Measurements from ENCODE around the gene NAE1.
A peak's percentile ranks its signal among the peaks of the same experiment; 100 is the strongest.

NAE1 gene

DNA sequence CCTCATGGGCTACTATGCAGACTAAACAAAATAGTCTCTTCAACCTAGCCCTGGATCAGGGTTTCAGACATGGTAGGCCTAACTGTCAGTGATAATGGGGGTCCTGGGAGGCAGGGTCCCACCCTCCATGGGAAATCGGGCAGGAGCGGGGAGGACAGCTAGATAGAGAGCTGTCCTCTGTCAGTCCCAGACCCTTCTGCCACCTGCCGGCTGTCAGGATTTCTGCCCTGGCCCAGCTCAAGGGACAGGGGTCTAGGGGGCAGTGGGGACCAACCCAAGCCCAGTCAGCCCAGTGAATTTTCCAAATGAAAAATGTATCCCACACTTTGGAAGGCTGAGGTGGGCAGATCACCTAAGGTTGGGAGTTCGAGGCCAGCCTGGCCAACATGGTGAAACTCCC, 18.8 kb upstream of the NAE1 start:
- DNase-seq: no peak

DNA sequence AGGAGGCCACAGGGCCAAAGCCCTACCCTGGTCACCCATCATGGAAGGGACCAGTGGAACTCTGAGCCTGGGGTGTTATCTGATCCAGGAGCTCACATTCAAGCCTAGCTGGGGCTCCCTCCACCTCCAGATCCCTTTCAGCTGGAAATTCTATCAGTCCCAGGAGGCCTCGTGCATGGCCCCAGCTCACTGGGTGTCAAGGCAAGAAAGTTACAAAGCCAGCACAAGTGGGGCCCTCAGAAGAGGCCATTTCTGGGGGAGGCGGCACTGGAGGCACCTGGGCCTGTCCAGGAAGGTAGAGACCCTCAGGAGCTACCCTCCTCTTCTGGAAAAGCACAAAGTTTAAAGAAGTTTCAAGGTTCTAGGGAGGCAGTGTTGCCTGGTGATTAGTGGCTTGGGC, 18.2 kb upstream of the NAE1 start:
- DNase-seq: no peak

DNA sequence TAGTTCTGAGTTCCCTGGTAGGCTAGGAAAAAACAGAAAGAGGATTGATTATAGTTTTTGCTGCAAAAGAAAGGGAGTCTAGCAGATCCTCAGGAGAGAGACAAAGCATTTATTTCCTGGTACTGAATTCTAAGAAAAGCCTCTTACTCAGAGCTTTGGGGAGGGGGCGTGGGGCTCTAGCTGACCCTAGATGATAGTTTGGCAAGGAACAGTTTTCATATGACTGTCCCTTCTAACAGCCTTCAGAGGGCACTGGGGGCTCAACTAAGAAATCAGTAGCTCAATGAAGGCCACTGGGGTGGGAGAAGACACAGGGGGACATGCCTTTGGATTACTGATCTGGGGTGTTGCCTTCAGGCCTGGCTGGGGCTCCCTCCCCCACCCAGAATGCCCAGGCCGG, 17.4 kb upstream of the NAE1 start:
- DNase-seq: no peak

DNA sequence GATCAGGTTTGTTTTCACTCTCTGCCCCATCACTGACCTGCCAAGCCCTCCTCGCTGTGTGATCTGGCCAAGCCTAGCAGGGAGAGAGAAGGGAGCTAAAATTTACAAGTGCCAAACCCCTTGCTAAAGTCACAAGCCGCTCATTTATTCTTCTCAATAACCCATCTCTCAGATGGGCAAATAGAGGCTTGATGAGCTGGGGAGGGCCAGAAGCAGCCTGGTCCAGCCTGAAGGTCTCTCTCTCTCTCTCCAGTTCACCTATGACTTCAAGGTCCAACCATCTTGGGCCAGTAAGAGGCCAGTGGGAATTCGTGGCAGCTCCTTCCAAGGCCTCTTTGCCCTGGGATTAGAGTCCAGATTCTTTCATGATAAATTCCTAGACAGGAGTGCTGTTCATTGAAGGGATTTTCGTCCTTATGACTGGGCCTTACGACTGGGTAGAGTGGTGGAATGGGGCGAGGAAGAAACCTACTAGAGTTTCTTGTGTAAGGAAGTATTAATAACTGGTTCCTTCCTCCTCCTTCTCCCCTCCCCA, 16.8 kb upstream of the NAE1 start:
- DNase-seq: no peak

DNA sequence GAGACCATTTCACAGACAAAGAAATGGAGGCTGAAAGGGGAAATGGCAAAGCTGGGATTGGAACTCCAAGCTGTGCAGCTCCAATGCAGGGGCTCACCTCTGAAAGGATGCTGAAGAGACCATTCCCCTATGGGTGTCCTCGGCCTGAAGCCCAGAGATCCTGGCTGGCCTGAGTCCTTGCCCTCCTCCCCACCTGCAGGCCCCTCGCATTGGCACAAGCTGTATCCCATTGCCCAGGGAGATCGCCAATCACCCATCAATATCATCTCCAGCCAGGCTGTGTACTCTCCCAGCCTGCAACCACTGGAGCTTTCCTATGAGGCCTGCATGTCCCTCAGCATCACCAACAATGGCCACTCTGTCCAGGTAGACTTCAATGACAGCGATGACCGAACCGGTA, 16.1 kb upstream of the NAE1 start:
- DNase-seq: no peak

GRCh38 chr16:66846266-66846665, 15.5 kb upstream of the NAE1 start:
- DNase-seq: no peak

GRCh38 chr16:66845791-66846221, 15.0 kb upstream of the NAE1 start:
- DNase-seq: peak; percentile 19

DNA sequence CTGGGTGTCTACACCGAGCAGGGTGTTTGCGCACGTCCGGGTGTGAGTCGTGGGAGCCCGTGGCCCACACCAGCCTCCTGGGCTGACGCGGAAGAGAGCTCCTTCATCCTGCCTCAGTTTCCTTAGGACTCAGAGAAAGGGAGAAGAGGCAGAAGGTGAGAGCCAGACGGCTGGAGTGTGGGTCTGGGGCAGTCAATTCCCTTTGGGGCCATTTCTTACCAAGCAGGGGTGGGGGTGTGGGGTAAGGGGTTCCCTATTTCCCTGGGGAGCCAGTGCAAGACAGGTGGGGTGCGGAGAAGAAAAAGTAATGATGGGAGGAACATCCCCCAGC, 14.3 kb upstream of the NAE1 start:
- DNase-seq: no peak

- DNase-seq: no peak
Observed at GRCh38 chr16:66844342-66845079, 13.7 kb upstream of the NAE1 start, which contains the start of gene CA7. Gene CA7, plus strand, starts transcription at chr16:66844414. Its CDS starts 74 bp downstream, at chr16:66844488.

- no peak for DNase-seq
Observed at GRCh38 chr16:66844009-66844341, 13.2 kb upstream of the NAE1 start.

GRCh38 chr16:66843191-66843590, 12.4 kb upstream of the NAE1 start:
- DNase-seq: no peak

DNA sequence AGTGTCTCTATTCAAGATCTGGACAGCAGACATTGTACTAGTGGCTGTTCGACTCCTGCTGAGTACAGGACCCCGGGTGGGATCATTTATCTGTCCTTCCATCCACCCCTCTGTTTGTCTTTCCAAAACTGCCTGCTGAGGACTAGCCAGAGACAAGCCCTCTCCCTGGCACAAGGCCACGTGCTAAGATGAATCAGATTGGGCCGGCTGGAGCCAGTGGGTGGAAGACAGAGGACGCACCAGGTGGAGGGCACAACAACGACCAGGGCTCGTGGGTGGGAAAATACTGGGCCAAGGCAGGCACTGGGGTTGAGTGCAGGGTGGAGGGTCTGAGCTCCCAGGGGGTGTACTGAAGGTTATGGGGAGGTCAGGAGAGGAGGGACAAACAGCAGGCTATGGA, 12.0 kb upstream of the NAE1 start:
- no peak for DNase-seq

GRCh38 chr16:66841366-66841765, 10.6 kb upstream of the NAE1 start:
- no peak for DNase-seq

- DNase-seq: no peak
Observed at GRCh38 chr16:66840883-66841282, 10.1 kb upstream of the NAE1 start.

DNA sequence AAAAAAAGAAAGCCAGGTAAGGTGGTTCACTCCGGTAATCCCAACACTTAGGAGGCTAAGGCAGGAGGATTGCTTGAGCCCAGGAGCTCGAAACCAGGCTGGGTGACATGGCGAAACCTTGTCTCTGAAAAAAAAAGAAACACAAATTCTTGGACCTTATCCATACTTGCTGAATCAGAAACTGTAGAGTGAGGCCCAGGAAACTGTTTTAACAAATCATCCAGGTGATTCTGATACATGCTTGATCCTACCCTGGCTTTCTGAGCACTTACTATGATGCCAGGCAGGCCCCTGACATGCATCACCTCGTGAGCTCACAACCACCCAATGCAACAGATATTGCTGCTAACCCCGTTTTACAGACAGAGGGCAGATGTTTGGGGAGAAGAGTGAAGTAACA, 4.0 kb upstream of the NAE1 start:
- DNase-seq: no peak

GRCh38 chr16:66832661-66833305, 2.0 kb upstream of the NAE1 start:
- DNase-seq: no peak

DNA sequence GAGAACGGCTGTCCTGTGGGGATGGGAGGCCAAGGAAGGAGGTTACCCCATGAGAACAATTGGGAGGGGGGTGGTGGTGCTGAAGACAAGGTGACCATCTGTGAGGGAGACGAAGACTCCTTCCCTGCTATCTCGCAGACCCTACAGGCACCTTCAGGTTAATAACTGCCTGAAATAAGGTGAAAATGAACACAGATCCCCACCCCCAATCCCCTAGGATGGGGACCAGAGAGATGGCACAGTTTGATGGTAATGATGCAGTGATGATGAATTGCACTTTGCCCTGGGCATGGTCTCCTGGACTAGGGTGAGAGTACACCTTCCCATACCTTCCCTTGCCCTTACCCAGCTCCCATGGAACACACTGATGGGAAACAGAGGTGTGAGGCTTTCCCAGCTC, 1.4 kb upstream of the NAE1 start:
- no peak for DNase-seq

GRCh38 chr16:66824006-66824405, 6.8 kb downstream of the NAE1 start:
- no peak for DNase-seq

DNA sequence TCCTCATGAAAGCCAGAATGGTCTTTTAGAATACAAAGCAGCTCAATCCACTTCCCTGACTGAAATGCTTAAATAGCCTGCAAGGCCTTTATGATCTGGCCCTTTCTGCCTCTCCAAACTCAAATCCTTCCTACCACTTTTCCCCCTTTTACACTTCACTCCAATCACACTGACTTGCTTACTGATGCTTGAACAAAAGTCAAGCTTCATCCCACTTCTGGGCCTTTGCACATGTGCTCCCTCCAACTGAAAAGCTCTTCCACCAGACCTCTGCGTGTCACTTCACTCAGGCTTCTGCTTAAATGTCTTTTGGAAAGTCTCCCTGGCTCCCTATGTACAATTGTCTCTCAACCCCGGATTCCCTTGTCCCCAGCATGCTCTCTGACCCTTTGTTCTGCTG, 16.0 kb downstream of the NAE1 start:
- DNase-seq: no peak

- no peak for DNase-seq
Observed at GRCh38 chr16:66811043-66811442, 19.7 kb downstream of the NAE1 start.

GRCh38 chr16:66810391-66810790, 20.4 kb downstream of the NAE1 start:
- DNase-seq: no peak

- DNase-seq: no peak
Observed at GRCh38 chr16:66809765-66810164, 21.0 kb downstream of the NAE1 start.

DNA sequence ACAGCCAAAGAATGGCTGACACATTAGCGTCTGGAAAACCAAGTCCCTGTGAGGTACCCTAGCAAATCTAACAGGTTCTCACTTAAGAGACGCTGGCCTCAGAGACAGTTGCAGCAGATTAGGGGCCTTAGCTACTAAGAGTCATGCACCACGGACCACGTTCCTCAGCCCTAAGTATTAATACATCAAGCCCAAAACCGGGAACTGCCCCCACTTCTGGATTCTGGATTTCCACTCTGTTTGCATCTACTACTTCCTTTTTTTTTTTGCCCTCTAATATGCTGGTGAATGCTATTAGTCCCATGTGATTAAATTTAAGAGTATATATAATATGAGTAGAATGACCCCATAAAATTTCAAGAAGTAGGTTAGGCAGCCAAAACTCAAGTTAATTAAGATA, 28.6 kb downstream of the NAE1 start:
- no peak for DNase-seq

DNA sequence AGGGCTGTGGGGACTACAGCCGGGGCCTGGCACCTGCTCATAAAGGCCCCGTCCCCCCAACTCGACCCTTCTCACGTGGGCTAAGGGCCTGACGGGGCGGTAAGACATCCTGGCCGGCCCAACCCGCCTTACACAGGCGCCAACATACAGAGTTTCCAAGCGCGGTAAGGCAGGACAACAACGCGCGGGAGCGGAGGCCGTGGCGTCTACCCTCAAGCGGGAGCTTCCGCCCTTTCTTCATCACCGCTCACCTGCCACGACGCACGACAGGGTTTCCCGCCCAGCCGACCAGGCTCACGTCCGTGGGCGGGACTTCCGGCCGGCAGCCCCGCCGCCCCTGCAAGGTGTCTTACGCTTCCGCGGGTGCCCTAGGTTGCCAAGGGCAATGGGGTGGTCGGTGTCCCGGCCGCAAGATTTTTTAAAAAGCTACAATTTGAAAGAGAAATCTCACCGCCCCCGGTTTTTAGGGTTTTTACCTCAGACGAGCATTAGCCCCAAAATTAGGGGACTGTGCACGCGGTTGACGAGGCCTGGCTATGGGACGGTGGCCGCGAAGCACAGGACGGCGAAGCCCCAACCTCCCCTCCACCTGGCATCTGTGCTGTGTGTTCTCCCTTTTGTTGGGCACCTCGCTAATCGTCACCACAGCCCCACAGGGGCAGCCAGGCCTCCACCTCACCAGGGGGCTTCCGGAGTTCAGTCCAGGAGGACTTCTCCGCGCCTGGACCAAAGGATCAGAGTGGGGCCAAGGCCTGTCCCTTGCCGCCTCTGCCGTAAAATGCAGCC, 29.3 kb downstream of the NAE1 start, which contains the start of gene TERB1:
TERB1 (minus strand) TSS at position 265 of the 786 bp plus-strand sequence. CDS start 4,786 bp downstream, outside the sequence.
- no peak for DNase-seq

Measured in NCI-H1694 treated with DMSO at 0.1 percent for 48 hours (cell line).